IMR-90 (cell line): ENCODE data around the gene COL28A1. TPM values are rescaled to one million over a fixed set of nuclear protein-coding genes. Genes with fewer than 3 reads are reported as not detected.

Experiments
- ATAC-seq: fragments of 200-7000 bp; cut with Tn5 transposase; 2 replicates; pipeline ENCODE4 v1.9.1; 2020; ENCODE audit warnings: low read depth, mild to moderate bottlenecking, moderate library complexity
- BruUV-seq: library from RNA; stranded (reverse); fragments of 400-500 nt; replicated peaks from 2 replicates; lab custom pipeline; 2021; lab: Mats Ljungman, UMichigan
- CTCF ChIA-PET: fragments of 300-600 bp; formaldehyde crosslinking; extraction: SDS; loops from one replicate; lab custom pipeline; 2021; ENCODE audit warnings: antibody characterized with exemption; lab: Yijun Ruan, JAX
- POLR2A ChIA-PET: fragments of 300-600 bp; sonication (Branson Sonifier 250); formaldehyde crosslinking; loops from one replicate; lab custom pipeline; 2022; ENCODE audit warnings: antibody characterized with exemption; ENCODE audit not compliant: unreplicated experiment; lab: Charles Lee
- DNase-seq: peaks from one replicate; pipeline ENCODE4 v3.0.0; 2013
- H2AFZ ChIP-seq: replicated peaks from 2 replicates; pipeline ENCODE3; 2013; ENCODE audit warnings: low read length, mild to moderate bottlenecking; ENCODE audit not compliant: poor library complexity
- H2AK5ac ChIP-seq: 2 replicates; pipeline ENCODE4 v1.6.1; 2013; ENCODE audit warnings: low read depth, low read length, inconsistent platforms
- H2AK9ac ChIP-seq: replicated peaks from 2 replicates; pipeline ENCODE3; 2013; ENCODE audit warnings: mild to moderate bottlenecking, low read depth, low read length, moderate library complexity; ENCODE audit not compliant: poor library complexity
- H2BK120ac ChIP-seq: 2 replicates; pipeline ENCODE4 v1.6.1; 2013; ENCODE audit warnings: low read depth, low read length, inconsistent platforms
- H2BK15ac ChIP-seq: 3 replicates; pipeline ENCODE4 v1.6.1; 2013; ENCODE audit warnings: low read depth, low read length, inconsistent platforms
- H2BK20ac ChIP-seq: 2 replicates; pipeline ENCODE4 v1.6.1; 2013; ENCODE audit warnings: low read depth, mild to moderate bottlenecking, inconsistent platforms, low read length, moderate library complexity
- H2BK5ac ChIP-seq: 2 replicates; pipeline ENCODE4 v1.6.1; 2013; ENCODE audit warnings: mild to moderate bottlenecking, low read depth, low read length, inconsistent platforms; ENCODE audit not compliant: poor library complexity, severe bottlenecking
- H3K14ac ChIP-seq: replicated peaks from 2 replicates; pipeline ENCODE4 v1.6.1; 2013; ENCODE audit warnings: low read depth, low read length, inconsistent platforms
- H3K18ac ChIP-seq: 2 replicates; pipeline ENCODE4 v1.6.1; 2013; ENCODE audit warnings: low read depth, low read length, control low read depth
- H3K23ac ChIP-seq: 2 replicates; pipeline ENCODE4 v1.6.1; 2013; ENCODE audit warnings: low read depth, low read length, inconsistent platforms
- H3K27ac ChIP-seq: 2 replicates; pipeline ENCODE4 v1.5.1; 2013; ENCODE audit warnings: mild to moderate bottlenecking, control low read depth, low read length; ENCODE audit not compliant: insufficient read depth
- H3K27me3 ChIP-seq: 2 replicates; pipeline ENCODE4 v1.6.1; 2013; ENCODE audit warnings: low read length; ENCODE audit not compliant: control insufficient read depth, insufficient read depth
- H3K36me3 ChIP-seq: 2 replicates; pipeline ENCODE4 v1.6.1; 2013; ENCODE audit warnings: low read length, mixed read lengths; ENCODE audit not compliant: control insufficient read depth, insufficient read depth
- H3K4ac ChIP-seq: 2 replicates; pipeline ENCODE4 v1.6.1; 2013; ENCODE audit warnings: low read depth, low read length, inconsistent platforms
- H3K4me1 ChIP-seq: 2 replicates; pipeline ENCODE4 v1.6.1; 2013; ENCODE audit warnings: low read length, mixed read lengths; ENCODE audit not compliant: control insufficient read depth, insufficient read depth
- H3K4me2 ChIP-seq: 2 replicates; pipeline ENCODE4 v1.6.1; 2013; ENCODE audit warnings: low read depth, mild to moderate bottlenecking, control low read depth, low read length, moderate library complexity
- H3K4me3 ChIP-seq: 2 replicates; pipeline ENCODE4 v1.5.1; 2013; ENCODE audit warnings: low read depth, mild to moderate bottlenecking, control low read depth, low read length, moderate library complexity; ENCODE audit not compliant: insufficient read depth
- H3K56ac ChIP-seq: 2 replicates; pipeline ENCODE4 v1.6.1; 2013; ENCODE audit warnings: low read length, inconsistent platforms; ENCODE audit not compliant: insufficient read depth; ENCODE audit errors: extremely low read depth
- H3K79me1 ChIP-seq, 2 experiments: 2 replicates each; pipeline ENCODE4 v1.6.1; 2013; ENCODE audit warnings: low read length in 2 of 2, inconsistent platforms in 1 of 2, low read depth in 1 of 2
- H3K9ac ChIP-seq: 2 replicates; pipeline ENCODE4 v1.6.1; 2013; ENCODE audit warnings: low read depth, low read length, control low read depth
- H3K9me1 ChIP-seq: 2 replicates; pipeline ENCODE4 v1.6.1; 2013; ENCODE audit warnings: low read length, inconsistent platforms; ENCODE audit not compliant: insufficient read depth
- H3K9me3 ChIP-seq: 2 replicates; pipeline ENCODE4 v1.6.1; 2013; ENCODE audit warnings: low read length; ENCODE audit not compliant: control insufficient read depth, insufficient read depth
- H4K20me1 ChIP-seq: 2 replicates; pipeline ENCODE4 v1.6.1; 2013; ENCODE audit warnings: low read length, inconsistent platforms; ENCODE audit not compliant: insufficient read depth
- H4K5ac ChIP-seq: 2 replicates; pipeline ENCODE4 v1.6.1; 2013; ENCODE audit warnings: mild to moderate bottlenecking, low read depth, low read length, control low read depth
- H4K8ac ChIP-seq, 2 experiments: 2 replicates each; pipeline ENCODE4 v1.6.1; 2013; ENCODE audit warnings: low read depth in 2 of 2, low read length in 2 of 2, control low read depth in 1 of 2, inconsistent platforms in 1 of 2
- H4K91ac ChIP-seq: 2 replicates; pipeline ENCODE4 v1.6.1; 2013; ENCODE audit warnings: low read depth, low read length, inconsistent platforms; ENCODE audit not compliant: insufficient read depth
- CTCF ChIP-seq: conservative IDR thresholded peaks from 2 replicates; pipeline ENCODE4 v1.5.1; 2012; ENCODE audit warnings: mild to moderate bottlenecking, low read depth, low read length, improper control_type of control experiment
- FOS ChIP-seq: fragments of 150-350 bp; IDR thresholded peaks from 2 replicates; pipeline ENCODE4 v1.6.1; 2016; ENCODE audit warnings: low read depth, low read length
- WGBS, 2 experiments: methylation state at CpG; one replicate each; pipeline versions ENCODE4 v1.1.5 to v1.1.7; 2013; ENCODE audit warnings: missing lambda C conversion rate in 2 of 2; ENCODE audit not compliant: insufficient read length in 1 of 2; ENCODE audit errors: extremely low coverage in 2 of 2; 5-methylcytosine and 5-hydroxymethylcytosine counted together
- dilution Hi-C: fragments of 300-500 bp; cut with HindIII; formaldehyde crosslinking; loops from one replicate; pipeline ENCODE4 v1.14.3; 2018; ENCODE audit warnings: low sequenced_read_pairs; ENCODE audit not compliant: unreplicated experiment
- in situ Hi-C: fragments of 300-500 bp; cut with MboI; formaldehyde crosslinking; loops from 3 replicates; pipeline ENCODE4 v1.14.3; 2019; ENCODE audit warnings: low sequenced_read_pairs, inconsistent platforms, mixed read lengths
- intact Hi-C: fragments of 100-400 bp; cut with micrococcal nuclease; formaldehyde crosslinking; loops from 2 replicates; pipeline ENCODE4 v1.10.0; 2022
- polyA plus RNA-seq, 3 experiments: library from polyadenylated mRNA; depleted of rRNA; stranded (reverse); fragments of >200 nt; gene quantifications; 2 replicates each; pipeline ENCODE4 v1.2.3, GENCODE V29; 2012; ENCODE audit warnings: low replicate concordance in 1 of 3
- total RNA-seq: library from RNA; depleted of rRNA; stranded (reverse); fragments of >200 nt; gene quantifications from 2 replicates; pipeline ENCODE4 v1.2.3, GENCODE V29; 2012
- TF ChIP-seq, protein P1 (sequence below): fragments of 150-350 bp; IDR thresholded peaks from 2 replicates; pipeline ENCODE4 v1.6.1; 2017; ENCODE audit warnings: mild to moderate bottlenecking, antibody characterized with exemption, low read length, low read depth
- TF ChIP-seq, protein P2 (sequence below): fragments of 150-350 bp; IDR thresholded peaks from 2 replicates; pipeline ENCODE4 v1.6.1; 2016; ENCODE audit warnings: low read depth, mild to moderate bottlenecking, low read length, moderate library complexity, borderline replicate concordance

The COL28A1 gene
- total and polyA plus RNA-seq, 2 of the 4 experiments (the other 2 are of a cell fraction), result under 0.01 to 0.05 TPM

- H2BK120ac ChIP-seq, result no peak overlapping the region
- in situ Hi-C loops, result no loop called here
Measured at GRCh38 chr7:7512861-7513597, 22.6 kb downstream of the COL28A1 start.

More at GRCh38 chr7:7512861-7513597, 22.6 kb downstream of the COL28A1 start:
- Histone ChIP-seq H2AFZ (no peak overlapping the region), H3K27ac (no peak overlapping the region), H3K14ac (no peak overlapping the region), H2AK9ac (no peak overlapping the region), H3K23ac (no peak overlapping the region), H3K18ac (no peak overlapping the region), H2BK5ac (no peak overlapping the region), H3K4me1 (no peaks in the 10 kb centered on the region), H3K4me2 (no peak overlapping the region), H3K27me3 (no peaks in the 10 kb centered on the region), H4K5ac (no peak overlapping the region), H3K4me3 (no peak overlapping the region), H2BK15ac (no peak overlapping the region), H3K56ac (no peak overlapping the region), H3K79me1 (no peaks in the 10 kb centered on the region), H3K9me1 (no peaks in the 10 kb centered on the region), H2BK20ac (no peak overlapping the region), H4K91ac (no peak overlapping the region), H3K4ac (no peak overlapping the region), H3K9me3 (no peaks in the 10 kb centered on the region), H4K8ac (no peak overlapping the region), H3K9ac (no peak overlapping the region), H2AK5ac (no peak overlapping the region), H3K36me3 (no peaks in the 10 kb centered on the region), H4K20me1 (no peaks in the 10 kb centered on the region)
- CTCF ChIA-PET, result interaction anchor here (1.1 to 1.5 kb wide), 2 partner anchors 10 to 16 kb away, joined by 3 read pairs; no protein-coding TSS in a partner anchor
- no TSS peak for BruUV-seq
- dilution Hi-C loops (no loop called here), intact Hi-C loops (no loop called here)
- POLR2A ChIA-PET, result no interaction called here
- DNase-seq (peak; percentile 8), ATAC-seq (peak; percentile 32; the same call in 1 of the 2 replicates)
- 40% methylated on average over 1 of the region's 4 CpGs; no CpG with 5 or more reads in 1 of the 2 experiments for WGBS, 2 experiments
- TF ChIP-seq, protein P1, sequence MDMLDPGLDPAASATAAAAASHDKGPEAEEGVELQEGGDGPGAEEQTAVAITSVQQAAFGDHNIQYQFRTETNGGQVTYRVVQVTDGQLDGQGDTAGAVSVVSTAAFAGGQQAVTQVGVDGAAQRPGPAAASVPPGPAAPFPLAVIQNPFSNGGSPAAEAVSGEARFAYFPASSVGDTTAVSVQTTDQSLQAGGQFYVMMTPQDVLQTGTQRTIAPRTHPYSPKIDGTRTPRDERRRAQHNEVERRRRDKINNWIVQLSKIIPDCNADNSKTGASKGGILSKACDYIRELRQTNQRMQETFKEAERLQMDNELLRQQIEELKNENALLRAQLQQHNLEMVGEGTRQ, result no peak
- TF ChIP-seq FOS (no peak), CTCF (no peak)
- TF ChIP-seq, protein P2, sequence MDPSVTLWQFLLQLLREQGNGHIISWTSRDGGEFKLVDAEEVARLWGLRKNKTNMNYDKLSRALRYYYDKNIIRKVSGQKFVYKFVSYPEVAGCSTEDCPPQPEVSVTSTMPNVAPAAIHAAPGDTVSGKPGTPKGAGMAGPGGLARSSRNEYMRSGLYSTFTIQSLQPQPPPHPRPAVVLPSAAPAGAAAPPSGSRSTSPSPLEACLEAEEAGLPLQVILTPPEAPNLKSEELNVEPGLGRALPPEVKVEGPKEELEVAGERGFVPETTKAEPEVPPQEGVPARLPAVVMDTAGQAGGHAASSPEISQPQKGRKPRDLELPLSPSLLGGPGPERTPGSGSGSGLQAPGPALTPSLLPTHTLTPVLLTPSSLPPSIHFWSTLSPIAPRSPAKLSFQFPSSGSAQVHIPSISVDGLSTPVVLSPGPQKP, result no peak
